Measurements from ENCODE around the gene APBA2. TPM values are rescaled to one million over a fixed set of nuclear protein-coding genes. Genes with fewer than 3 reads are reported as not detected.
A peak's percentile ranks its signal among the peaks of the same experiment; 100 is the strongest.

APBA2 gene
- total RNA-seq, 1 experiment from 2014 or later: 12.9 TPM

DNA sequence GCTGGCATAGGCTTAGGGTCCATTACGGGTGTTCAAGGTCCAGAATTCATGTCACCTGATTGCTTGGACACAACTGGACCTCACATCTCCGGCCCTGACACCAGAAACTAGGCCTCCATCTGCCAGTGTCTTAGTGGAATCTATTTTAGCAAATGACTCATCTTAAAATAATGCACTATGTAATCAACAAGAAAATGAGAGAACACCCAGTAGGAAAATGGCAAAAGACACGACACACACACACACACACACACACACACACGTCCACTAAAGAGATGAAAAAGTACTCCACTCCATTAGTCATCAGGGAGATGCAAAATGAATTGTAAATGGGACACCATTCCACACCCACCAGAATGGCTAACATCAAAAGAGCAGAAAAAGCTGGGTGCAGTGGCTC, 11.2 kb downstream of the APBA2 start:
- intact Hi-C loops (cut with micrococcal nuclease; ENCODE audit: unreplicated experiment): no loop called here
- Histone ChIP-seq H3K9me3 (ENCODE audit: low read depth, low read length, poor library complexity, severe bottlenecking) (no peaks in the 10 kb centered on the region), H3K36me3 (ENCODE audit: insufficient read depth, low read length, poor library complexity, severe bottlenecking) (no peaks in the 10 kb centered on the region), H3K4me1 (ENCODE audit: insufficient read depth, low read length, poor library complexity, severe bottlenecking) (no peaks in the 10 kb centered on the region), H3K4me3 (ENCODE audit: low read depth, low read length, poor library complexity, severe bottlenecking) (no peak overlapping the region), H3K27ac (ENCODE audit: low read depth, low read length, poor library complexity, severe bottlenecking) (no peak overlapping the region), H3K27me3 (replicated peaks; ENCODE audit: insufficient read depth, low read depth, low read length, poor library complexity) (no peaks in the 10 kb centered on the region)
- DNase-seq (ENCODE audit: low spot score): peak; percentile 22
- no peak for TF ChIP-seq EZH2 (IDR thresholded peaks at IDR 0.05; ENCODE audit: borderline replicate concordance, low read depth, low read length, poor library complexity, severe bottlenecking)
- TF ChIP-seq, protein P1, sequence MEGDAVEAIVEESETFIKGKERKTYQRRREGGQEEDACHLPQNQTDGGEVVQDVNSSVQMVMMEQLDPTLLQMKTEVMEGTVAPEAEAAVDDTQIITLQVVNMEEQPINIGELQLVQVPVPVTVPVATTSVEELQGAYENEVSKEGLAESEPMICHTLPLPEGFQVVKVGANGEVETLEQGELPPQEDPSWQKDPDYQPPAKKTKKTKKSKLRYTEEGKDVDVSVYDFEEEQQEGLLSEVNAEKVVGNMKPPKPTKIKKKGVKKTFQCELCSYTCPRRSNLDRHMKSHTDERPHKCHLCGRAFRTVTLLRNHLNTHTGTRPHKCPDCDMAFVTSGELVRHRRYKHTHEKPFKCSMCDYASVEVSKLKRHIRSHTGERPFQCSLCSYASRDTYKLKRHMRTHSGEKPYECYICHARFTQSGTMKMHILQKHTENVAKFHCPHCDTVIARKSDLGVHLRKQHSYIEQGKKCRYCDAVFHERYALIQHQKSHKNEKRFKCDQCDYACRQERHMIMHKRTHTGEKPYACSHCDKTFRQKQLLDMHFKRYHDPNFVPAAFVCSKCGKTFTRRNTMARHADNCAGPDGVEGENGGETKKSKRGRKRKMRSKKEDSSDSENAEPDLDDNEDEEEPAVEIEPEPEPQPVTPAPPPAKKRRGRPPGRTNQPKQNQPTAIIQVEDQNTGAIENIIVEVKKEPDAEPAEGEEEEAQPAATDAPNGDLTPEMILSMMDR (conservative IDR thresholded peaks at IDR 0.05; ENCODE audit: low read depth, low read length): no peak
- ChIA-PET CTCF (no interaction called here), POLR2A (ENCODE audit: low non-redundant PET) (no interaction called here)
- BruUV-seq (replicated peaks): no TSS peak

DNA sequence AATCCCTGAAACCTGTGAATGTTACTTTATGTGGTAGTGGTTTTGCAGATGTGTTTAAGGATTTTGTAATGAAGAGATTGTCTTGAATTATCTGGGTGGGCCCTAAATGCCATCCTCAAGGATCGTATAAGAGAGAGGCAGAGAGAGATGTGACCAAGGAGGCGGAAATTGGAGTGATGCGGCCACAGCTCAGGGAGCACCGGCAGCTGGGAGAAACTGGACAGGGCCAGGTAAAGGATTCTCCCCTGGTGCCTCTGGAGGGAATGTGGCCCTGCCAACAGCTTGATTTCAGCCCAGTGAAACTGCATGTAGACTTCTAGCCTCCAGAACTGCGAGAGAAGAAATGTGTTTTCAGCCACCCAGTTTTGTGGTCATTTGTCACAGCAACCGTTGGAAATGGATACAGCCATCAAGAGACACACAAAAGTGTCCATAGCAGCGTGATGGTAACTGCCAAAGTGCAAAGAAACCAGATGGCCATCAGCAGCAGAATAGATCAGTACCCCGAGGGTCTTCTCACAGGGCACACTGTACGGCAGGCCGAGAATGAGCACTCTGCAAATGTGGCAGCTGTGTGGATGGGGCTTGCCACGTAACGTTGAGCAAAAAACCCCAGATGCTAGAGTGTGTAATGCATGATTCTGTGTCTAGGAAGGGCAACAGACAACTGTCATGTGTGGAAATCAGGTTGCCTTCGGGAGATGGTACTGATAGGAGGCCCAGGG, 12.2 kb downstream of the APBA2 start:
- Histone ChIP-seq H3K9me3 (ENCODE audit: low read depth, low read length, poor library complexity, severe bottlenecking) (no peaks in the 10 kb centered on the region), H3K36me3 (ENCODE audit: insufficient read depth, low read length, poor library complexity, severe bottlenecking) (no peaks in the 10 kb centered on the region), H3K4me1 (ENCODE audit: insufficient read depth, low read length, poor library complexity, severe bottlenecking) (no peaks in the 10 kb centered on the region), H3K27ac (ENCODE audit: low read depth, low read length, poor library complexity, severe bottlenecking) (no peak overlapping the region), H3K27me3 (replicated peaks; ENCODE audit: insufficient read depth, low read depth, low read length, poor library complexity) (no peaks in the 10 kb centered on the region), H3K4me3 (ENCODE audit: low read depth, low read length, poor library complexity, severe bottlenecking) (no peak overlapping the region)
- DNase-seq (ENCODE audit: low spot score): no peak
- intact Hi-C loops (cut with micrococcal nuclease; ENCODE audit: unreplicated experiment): no loop called here
- no TSS peak for BruUV-seq (replicated peaks)
- ChIA-PET POLR2A (ENCODE audit: low non-redundant PET) (no interaction called here), CTCF (no interaction called here)
- no peak for TF ChIP-seq EZH2 (IDR thresholded peaks at IDR 0.05; ENCODE audit: borderline replicate concordance, low read depth, low read length, poor library complexity, severe bottlenecking)
- TF ChIP-seq, protein P1 (conservative IDR thresholded peaks at IDR 0.05; ENCODE audit: low read depth, low read length): no peak

DNA sequence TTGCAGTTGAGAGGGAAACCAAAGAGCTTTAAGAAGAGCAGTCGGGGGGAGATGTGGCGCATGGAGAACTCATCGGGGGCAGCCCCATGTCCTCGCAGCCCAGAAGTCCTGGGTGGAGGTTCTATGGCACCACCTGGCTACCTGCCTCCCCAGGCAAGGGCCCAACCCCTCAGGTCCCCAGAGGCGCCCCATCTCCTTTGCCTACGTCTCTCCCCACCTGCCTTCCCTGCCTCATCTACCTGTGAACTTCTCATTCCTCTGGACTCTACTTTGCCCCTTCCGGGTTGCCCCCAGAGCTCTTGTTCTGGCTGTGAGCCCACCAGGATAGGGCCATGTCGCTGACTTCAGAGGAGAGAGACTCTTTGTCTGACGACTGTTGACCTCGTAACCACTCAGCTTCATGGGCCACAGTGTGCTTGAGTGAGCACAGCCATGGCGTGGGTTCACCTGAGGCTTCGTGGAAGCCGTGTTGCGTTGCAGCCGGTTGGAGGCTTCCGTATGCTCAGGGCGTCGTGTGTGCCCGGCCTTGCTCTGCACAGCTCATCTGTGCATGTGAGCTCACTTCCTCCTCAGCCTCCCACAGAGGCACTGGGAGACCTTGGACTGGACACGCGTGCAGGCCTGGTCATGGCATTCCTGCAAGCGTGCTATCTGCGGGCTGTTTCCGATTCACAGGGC, 13.4 kb downstream of the APBA2 start:
- CTCF ChIA-PET: no interaction called here
- H3K36me3 ChIP-seq (ENCODE audit: insufficient read depth, low read length, poor library complexity, severe bottlenecking): no peaks in the 10 kb centered on the region
- BruUV-seq (replicated peaks): no TSS peak
- intact Hi-C loops (cut with micrococcal nuclease; ENCODE audit: unreplicated experiment): no loop called here
- H3K4me1 ChIP-seq (ENCODE audit: insufficient read depth, low read length, poor library complexity, severe bottlenecking): no peaks in the 10 kb centered on the region
- TF ChIP-seq, protein P1 (conservative IDR thresholded peaks at IDR 0.05; ENCODE audit: low read depth, low read length): no peak
- TF ChIP-seq EZH2 (IDR thresholded peaks at IDR 0.05; ENCODE audit: borderline replicate concordance, low read depth, low read length, poor library complexity, severe bottlenecking): no peak
- no peaks in the 10 kb centered on the region for H3K27me3 ChIP-seq (replicated peaks; ENCODE audit: insufficient read depth, low read depth, low read length, poor library complexity)
- no peak overlapping the region for H3K27ac ChIP-seq (ENCODE audit: low read depth, low read length, poor library complexity, severe bottlenecking)
- no peaks in the 10 kb centered on the region for H3K9me3 ChIP-seq (ENCODE audit: low read depth, low read length, poor library complexity, severe bottlenecking)
- DNase-seq (ENCODE audit: low spot score): no peak
- no peak overlapping the region for H3K4me3 ChIP-seq (ENCODE audit: low read depth, low read length, poor library complexity, severe bottlenecking)
- POLR2A ChIA-PET (ENCODE audit: low non-redundant PET): no interaction called here
